GM12878 (cell line): ENCODE results near the gene SERHL2. TPM values are rescaled to one million over a fixed set of nuclear protein-coding genes. Genes with fewer than 3 reads are reported as not detected.

Experiments used
- CEBPB ChIP-seq, 2 experiments: fragments of 150-350 bp in 1 of 2; IDR thresholded peaks; 2 replicates each; pipeline ENCODE4 v1.6.1; 2012 to 2014; ENCODE audit warnings: low read depth in 2 of 2, low read length in 2 of 2, borderline replicate concordance in 1 of 2, inconsistent platforms in 1 of 2
- CEBPZ ChIP-seq: fragments of 150-350 bp; IDR thresholded peaks from 2 replicates; pipeline ENCODE4 v1.6.1; 2016; ENCODE audit warnings: low read depth, low read length
- EED ChIP-seq: sonication (generic); IDR thresholded peaks from 2 replicates; pipeline ENCODE4 v1.6.1; 2016; ENCODE audit warnings: antibody characterized with exemption, low read depth
- HDAC2 ChIP-seq: fragments of 200-600 bp; sonication (generic); IDR thresholded peaks from 2 replicates; pipeline ENCODE4 v1.6.1; 2017
- IKZF2 ChIP-seq, 2 experiments: fragments of 450-650 bp; IDR thresholded peaks; 2 replicates each; pipeline ENCODE4 v1.6.1; 2017; ENCODE audit warnings: mild to moderate bottlenecking in 2 of 2, moderate library complexity in 2 of 2
- JUNB ChIP-seq: IDR thresholded peaks from 2 replicates; pipeline ENCODE4 v1.6.1; 2016; ENCODE audit warnings: antibody characterized with exemption, mild to moderate bottlenecking
- JUND ChIP-seq: IDR thresholded peaks from 2 replicates; pipeline ENCODE4 v1.6.1; 2012; ENCODE audit warnings: low read depth, mild to moderate bottlenecking, low read length, improper control_type of control experiment, moderate library complexity
- MAX ChIP-seq: IDR thresholded peaks from 2 replicates; pipeline ENCODE4 v1.6.1; 2012; ENCODE audit warnings: low read depth, low read length, improper control_type of control experiment
- NR2C1 ChIP-seq: fragments of 450-650 bp; IDR thresholded peaks from 2 replicates; pipeline ENCODE4 v1.6.1; 2017; ENCODE audit warnings: antibody characterized with exemption, mild to moderate bottlenecking, moderate library complexity
- RELA ChIP-seq: fragments of 450-650 bp; IDR thresholded peaks from 2 replicates; pipeline ENCODE4 v1.8.0; 2014; ENCODE audit warnings: borderline replicate concordance; ENCODE audit not compliant: partially characterized antibody
- REST ChIP-seq: IDR thresholded peaks from 2 replicates; pipeline ENCODE4 v1.6.1; 2012; ENCODE audit warnings: mild to moderate bottlenecking, low read depth, low read length
- SKIL ChIP-seq: fragments of 450-650 bp; IDR thresholded peaks from 2 replicates; pipeline ENCODE4 v1.6.1; 2017; ENCODE audit warnings: mild to moderate bottlenecking, low read depth, inconsistent platforms; ENCODE audit not compliant: poor library complexity, severe bottlenecking
- SP1 ChIP-seq: IDR thresholded peaks from one replicate; pipeline ENCODE4 v1.6.1; 2011; ENCODE audit warnings: low read depth, low read length
- STAT3 ChIP-seq: IDR thresholded peaks from 2 replicates; pipeline ENCODE4 v1.6.1; 2011; ENCODE audit warnings: low read depth, low read length, improper control_type of control experiment
- TCF3 ChIP-seq: IDR thresholded peaks from 2 replicates; pipeline ENCODE4 v1.6.1; 2012; ENCODE audit warnings: low read depth, mild to moderate bottlenecking, low read length, borderline replicate concordance; ENCODE audit not compliant: insufficient read depth
- TCF7 ChIP-seq: IDR thresholded peaks from 2 replicates; pipeline ENCODE4 v1.6.1; 2014; ENCODE audit warnings: antibody characterized with exemption, borderline replicate concordance
- YY1 ChIP-seq: IDR thresholded peaks from 2 replicates; pipeline ENCODE4 v1.6.1; 2011; ENCODE audit warnings: low read depth, mild to moderate bottlenecking, low read length
- ZNF622 ChIP-seq: fragments of 450-650 bp; IDR thresholded peaks from 2 replicates; pipeline ENCODE4 v1.6.1; 2017; ENCODE audit warnings: mild to moderate bottlenecking, inconsistent platforms
- polyA plus RNA-seq, 11 experiments: library from polyadenylated mRNA; depleted of rRNA in 4 of 11; unstranded in 6 of 11; stranded (reverse) in 5 of 11; fragments of >200 nt; fragmentation: Nextera tagmentation in 4 of 11; fragmentation: Illumina TruSeq in 1 of 11; extraction: Ambion mirVana in 4 of 11; extraction: Trizol in 1 of 11; gene quantifications; 1 replicate in 1 of 11; 2 replicates in 10 of 11; pipeline versions ENCODE4 v1.2.1 to v1.2.3, GENCODE V29; 2011 to 2016; ENCODE audit warnings: inconsistent platforms in 2 of 11, missing spikeins in 2 of 11, low read depth in 1 of 11
- total RNA-seq, 4 experiments: library from RNA; depleted of rRNA in 3 of 4; stranded (reverse); fragments of >200 nt in 3 of 4; fragmentation: Illumina TruSeq in 1 of 4; extraction: Trizol in 1 of 4; gene quantifications; 2 replicates each; pipeline versions ENCODE4 v1.2.1 to v1.2.3, GENCODE V29; 2013 to 2021

The SERHL2 gene
- total and polyA plus RNA-seq, 10 of the 15 experiments (the other 5 are each of a cell fraction or from before 2014, with no cell fraction given) = 0.63 to 2.0 (median 1.2) TPM

- TF ChIP-seq SKIL (no peak), IKZF2 (IDR thresholded peaks at IDR 0.05) (no peak), EED (no peak), CEBPB (IDR thresholded peaks at IDR 0.05; ENCODE audit: borderline replicate concordance in 1 of 2, low read depth in 2 of 2, low read length in 2 of 2) (no peak), STAT3 (no peak), JUND (no peak), CEBPZ (no peak), MAX (no peak; the same call in 1 of the 2 replicates), TCF3 (0 out of 2 replicates have a peak, but pooled peaks have one; percentile 13), YY1 (peak; percentile 96), HDAC2 (no peak), NR2C1 (peak; percentile 92), RELA (no peak), ZNF622 (no peak), REST (no peak), JUNB (no peak), TCF7 (no peak), SP1 (no peak)
Measured at GRCh38 chr22:42614312-42615091, 60.7 kb downstream of the SERHL2 start, which contains the start of gene POLDIP3 (continued).
